Measurements from ENCODE around the gene HCN2.

Gene HCN2

GRCh38 chr19:570937-571565 is 18.6 kb upstream of the HCN2 start:
- in situ Hi-C loops (cut with MboI; ENCODE audit: low sequenced_read_pairs): no loop called here

GRCh38 chr19:571566-571974 is 18.1 kb upstream of the HCN2 start:
- in situ Hi-C loops (cut with MboI; ENCODE audit: low sequenced_read_pairs): no loop called here

- in situ Hi-C loops (cut with MboI; ENCODE audit: low sequenced_read_pairs): no loop called here
Observed at GRCh38 chr19:572140-572742, 17.4 kb upstream of the HCN2 start, which contains the start of gene BSG. Gene BSG, plus strand, starts transcription at chr19:572596. Its CDS starts 39 bp downstream, at chr19:572635.

GRCh38 chr19:572743-573518 is 16.8 kb upstream of the HCN2 start:
- in situ Hi-C loops (cut with MboI; ENCODE audit: low sequenced_read_pairs): no loop called here

GRCh38 chr19:573519-573825 is 16.2 kb upstream of the HCN2 start:
- in situ Hi-C loops (cut with MboI; ENCODE audit: low sequenced_read_pairs): no loop called here

- in situ Hi-C loops (cut with MboI; ENCODE audit: low sequenced_read_pairs): no loop called here
Observed at GRCh38 chr19:574658-575526, 14.8 kb upstream of the HCN2 start.

GRCh38 chr19:575527-576506 is 13.9 kb upstream of the HCN2 start:
- in situ Hi-C loops (cut with MboI; ENCODE audit: low sequenced_read_pairs): no loop called here

GRCh38 chr19:576768-577438 is 12.8 kb upstream of the HCN2 start:
- in situ Hi-C loops (cut with MboI; ENCODE audit: low sequenced_read_pairs): no loop called here

GRCh38 chr19:577439-578392 is 12.0 kb upstream of the HCN2 start:
- in situ Hi-C loops (cut with MboI; ENCODE audit: low sequenced_read_pairs): no loop called here

GRCh38 chr19:579111-579841 is 10.4 kb upstream of the HCN2 start:
- in situ Hi-C loops (cut with MboI; ENCODE audit: low sequenced_read_pairs): no loop called here

- in situ Hi-C loops (cut with MboI; ENCODE audit: low sequenced_read_pairs): no loop called here
Observed at GRCh38 chr19:579842-580155, 9.9 kb upstream of the HCN2 start.

GRCh38 chr19:580274-580835 is 9.3 kb upstream of the HCN2 start:
- in situ Hi-C loops (cut with MboI; ENCODE audit: low sequenced_read_pairs): no loop called here

- in situ Hi-C loops (cut with MboI; ENCODE audit: low sequenced_read_pairs): no loop called here
Observed at GRCh38 chr19:581399-582111, 8.1 kb upstream of the HCN2 start.

- in situ Hi-C loops (cut with MboI; ENCODE audit: low sequenced_read_pairs): no loop called here
Observed at GRCh38 chr19:582497-583197, 7.0 kb upstream of the HCN2 start.

GRCh38 chr19:583198-583967 is 6.3 kb upstream of the HCN2 start:
- in situ Hi-C loops (cut with MboI; ENCODE audit: low sequenced_read_pairs): no loop called here

GRCh38 chr19:583968-584239 is 5.8 kb upstream of the HCN2 start:
- in situ Hi-C loops (cut with MboI; ENCODE audit: low sequenced_read_pairs): no loop called here
